Caki2 (cell line): ENCODE measurements around the gene RAB5IF. TPM values are rescaled to one million over a fixed set of nuclear protein-coding genes. Genes with fewer than 3 reads are reported as not detected.

ENCODE experiments used
- DNase-seq: peaks from one replicate; pipeline ENCODE4 v3.0.0-alpha.2; 2015; ENCODE audit warnings: low read depth
- in situ Hi-C: cut with HindIII; loops from 2 replicates; pipeline ENCODE4 v1.10.0; 2016; ENCODE audit warnings: low sequenced_read_pairs, low pct_unique_long_range_greater_than_20kb, mixed read lengths
- total RNA-seq: library from RNA; depleted of rRNA; stranded (reverse); fragments of >200 nt; shearing (Covaris generic); gene quantifications from 2 replicates; pipeline ENCODE4 v1.2.3, GENCODE V29; 2014; ENCODE audit warnings: low replicate concordance; rRNA removed

The RAB5IF gene
- total RNA-seq, 1 experiment from 2014 or later = 423 TPM

DNA sequence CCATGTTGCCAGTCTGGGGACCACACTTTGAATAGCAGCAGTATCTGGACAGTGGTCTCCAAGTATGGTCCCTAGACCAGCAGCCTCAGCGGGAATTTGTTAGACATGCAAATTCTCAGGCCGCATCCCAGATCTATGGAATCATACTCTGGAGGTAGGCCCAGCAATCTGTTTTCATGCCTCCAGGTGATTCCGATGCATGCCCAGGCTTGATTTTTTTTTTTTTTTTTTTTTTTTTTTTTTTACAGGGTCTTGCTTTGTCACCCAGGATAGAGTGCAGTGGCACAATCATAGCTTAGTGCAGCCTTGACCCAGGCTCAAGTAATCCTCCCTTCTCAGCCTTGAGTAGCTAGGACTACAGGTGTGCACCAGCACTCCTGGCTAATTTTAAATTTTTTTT lies 41.1 kb downstream of the RAB5IF start:
- no peak for DNase-seq
- in situ Hi-C loops = no loop called here

DNA sequence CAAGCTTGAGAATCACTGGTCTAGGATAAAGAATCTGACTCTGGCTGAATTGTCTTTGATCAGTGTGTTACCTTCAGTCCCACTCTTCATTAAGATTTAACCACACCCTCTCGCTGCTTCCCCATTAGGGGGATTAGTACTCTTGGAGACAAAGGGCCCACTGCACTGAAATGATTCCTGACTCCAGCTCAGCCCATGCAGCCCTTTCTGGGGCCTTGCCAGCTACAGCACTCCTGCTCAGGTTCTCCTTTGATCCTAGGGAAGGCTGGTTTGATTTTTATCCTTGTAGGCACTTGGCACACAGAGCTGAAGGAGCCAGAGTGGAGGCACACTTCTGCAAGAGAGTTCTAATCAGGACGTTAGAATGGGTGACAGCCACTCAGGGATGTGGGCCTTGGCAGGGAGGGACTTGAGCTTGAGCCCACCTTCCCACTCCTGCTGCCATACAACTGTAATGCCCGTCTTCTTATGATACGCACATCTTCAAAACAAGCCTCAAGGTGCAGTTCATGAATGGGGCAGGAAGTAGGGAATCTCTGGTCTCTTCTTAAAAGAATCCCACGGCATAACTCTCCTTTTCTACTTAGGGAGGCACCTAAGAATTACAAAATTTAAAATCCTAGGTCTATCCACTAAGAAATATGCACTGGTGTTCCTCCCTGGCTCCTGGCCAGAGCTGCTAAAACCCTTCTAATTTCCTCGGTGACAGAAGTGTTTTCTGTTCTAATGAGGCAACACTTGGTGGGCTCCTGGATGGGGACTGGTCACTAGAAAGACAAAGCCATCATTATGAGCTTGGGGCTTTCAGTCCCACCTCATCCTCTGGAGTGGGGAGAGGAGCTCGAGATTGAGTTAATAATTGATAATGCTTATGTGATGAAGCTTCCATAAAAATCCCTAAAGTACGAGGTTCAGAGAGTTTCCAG lies 41.9 kb downstream of the RAB5IF start:
- no peak for DNase-seq
- in situ Hi-C loops = no loop called here

DNA sequence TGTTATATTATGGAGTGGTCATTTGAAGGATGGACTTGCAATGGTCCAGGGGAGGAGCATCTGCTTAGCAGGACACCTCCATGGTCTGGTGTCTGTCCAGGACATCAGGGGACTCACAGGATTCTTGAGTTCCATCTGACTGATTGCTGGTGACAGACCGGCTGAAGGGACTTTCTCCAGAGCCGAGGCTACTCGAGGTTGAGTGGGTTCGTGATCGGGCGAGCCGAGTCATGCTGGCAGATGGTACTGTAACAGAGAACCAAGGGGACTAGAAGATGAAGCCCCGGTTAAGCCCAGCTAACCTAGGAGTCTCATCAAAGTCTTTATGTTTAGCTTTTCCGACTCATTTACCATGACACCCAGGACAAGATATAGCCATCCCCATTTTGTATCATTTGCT lies 47.9 kb downstream of the RAB5IF start:
- DNase-seq = peak; percentile 35
- in situ Hi-C loops = no loop called here

DNA sequence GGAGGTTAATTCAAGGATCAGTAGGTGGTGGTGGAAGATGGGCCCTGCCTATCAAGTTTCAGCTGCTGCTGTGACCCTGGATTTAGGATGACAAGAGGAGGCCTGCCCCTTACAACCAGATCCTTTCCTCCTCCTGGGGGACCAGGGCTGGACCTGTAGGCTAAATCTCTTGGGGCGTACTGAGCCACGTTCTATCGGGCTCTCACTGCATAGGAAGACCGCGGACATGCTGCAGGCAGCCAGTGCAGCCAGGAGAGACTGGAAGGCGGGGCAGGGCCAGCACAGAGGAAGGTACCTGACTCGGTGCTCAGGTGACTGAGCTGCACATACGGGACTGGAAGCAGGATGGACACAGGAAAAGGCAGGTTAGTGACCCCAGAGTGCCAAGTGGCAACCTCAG lies 48.9 kb downstream of the RAB5IF start:
- DNase-seq = no peak
- in situ Hi-C loops = no loop called here

DNA sequence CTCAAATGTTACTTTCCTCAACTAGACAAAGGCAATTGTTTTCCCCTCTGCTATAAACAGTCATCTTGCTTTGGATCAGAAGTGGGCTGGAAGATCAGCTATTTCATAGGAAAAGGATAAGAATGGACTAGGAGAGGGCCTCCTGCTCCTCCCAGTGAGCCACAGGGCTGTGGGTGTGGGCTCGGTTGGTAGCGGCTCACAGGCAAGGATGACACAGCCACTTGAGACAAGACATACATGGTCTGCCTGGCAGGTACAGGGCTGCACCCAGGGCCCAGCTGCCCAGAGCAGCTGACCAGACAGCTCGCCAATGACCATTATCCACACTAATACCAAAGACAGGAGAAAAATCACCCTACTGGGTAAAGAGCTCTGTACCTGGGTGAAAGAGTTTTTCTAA lies 49.4 kb downstream of the RAB5IF start:
- no peak for DNase-seq
- in situ Hi-C loops = no loop called here

DNA sequence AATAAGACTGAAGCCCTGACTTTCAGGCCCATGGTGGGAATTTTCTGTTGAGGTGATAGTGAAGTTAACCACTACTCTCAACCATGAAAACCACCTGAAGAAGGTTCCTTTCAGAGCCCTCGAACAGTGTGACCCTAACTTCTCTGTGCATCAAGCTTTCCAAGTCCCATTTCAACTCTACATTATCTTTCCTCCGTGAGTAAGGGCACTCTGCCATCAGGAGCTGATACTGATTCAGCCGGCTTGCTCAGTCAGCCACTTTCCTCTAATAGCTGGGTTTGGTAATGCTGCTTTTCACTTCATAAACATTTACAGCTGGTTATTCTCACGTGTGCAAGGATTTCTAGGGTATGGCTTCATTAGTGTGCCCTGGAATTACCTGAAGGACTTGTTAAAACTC lies 51.2 kb downstream of the RAB5IF start:
- DNase-seq = no peak
- in situ Hi-C loops = no loop called here

DNA sequence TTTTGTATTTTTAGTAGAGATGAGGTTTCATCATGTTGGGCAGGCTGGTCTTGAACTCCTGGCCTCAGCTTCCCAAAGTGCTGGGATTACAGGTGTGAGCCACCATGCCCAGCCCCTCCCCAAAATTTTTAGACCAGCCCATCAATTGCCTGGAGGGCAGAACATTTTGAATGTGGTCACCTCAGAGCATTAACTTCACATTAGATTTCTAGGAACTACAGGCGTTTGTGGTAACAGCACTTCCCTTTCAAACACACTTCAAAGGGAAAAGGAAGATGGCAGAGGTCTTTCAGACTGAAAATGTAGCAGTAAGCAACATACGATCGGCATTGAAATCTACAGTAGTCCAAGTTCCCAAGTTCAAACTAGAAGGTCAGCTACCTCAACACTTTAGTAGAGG lies 52.7 kb downstream of the RAB5IF start:
- in situ Hi-C loops = no loop called here
- DNase-seq = no peak

Other genes with a start within 250 kb of the RAB5IF start
- not detected in 2 replicates for gene MYL9, start 64.3 kb upstream of the RAB5IF start, total RNA-seq
- 3.4 and 8.2 TPM in 2 replicates for gene TGIF2, start 32.2 kb upstream of the RAB5IF start, total RNA-seq
- gene SLA2, start 40.4 kb downstream of the RAB5IF start, total RNA-seq = 0.27 TPM in 1 of 2 replicates, not detected in the other
- 23.5 and 24.3 TPM in 2 replicates for gene NDRG3, start 140.3 kb downstream of the RAB5IF start, total RNA-seq
- 64.7 and 69.7 TPM in 2 replicates for gene DSN1, start 168.0 kb downstream of the RAB5IF start, total RNA-seq